Activated gamma-delta T cell treated with Interleukin-2 at 50 U/mL for 16 hours (primary cell): ENCODE results near the gene PSMD6.

Experiments used
- DNase-seq: peaks from one replicate; pipeline ENCODE4 v3.0.0-alpha.2; 2020

PSMD6 gene

DNA sequence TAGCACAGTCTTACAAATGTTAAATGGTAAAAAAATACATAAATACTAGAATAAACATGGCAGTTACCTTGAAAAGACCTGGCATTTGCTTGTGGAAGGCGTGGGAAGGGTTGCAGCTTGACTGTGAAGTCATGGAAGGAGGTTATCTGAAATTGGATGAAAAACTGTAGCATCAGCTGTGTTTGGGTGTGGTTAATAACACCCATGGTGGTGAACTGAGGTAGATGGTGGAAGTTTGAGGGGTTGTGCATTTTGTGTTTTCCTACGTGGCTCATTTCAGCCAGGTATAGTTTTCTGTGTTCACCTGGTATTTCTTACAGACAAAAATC is 46.5 kb downstream of the PSMD6 start:
- DNase-seq = no peak

DNA sequence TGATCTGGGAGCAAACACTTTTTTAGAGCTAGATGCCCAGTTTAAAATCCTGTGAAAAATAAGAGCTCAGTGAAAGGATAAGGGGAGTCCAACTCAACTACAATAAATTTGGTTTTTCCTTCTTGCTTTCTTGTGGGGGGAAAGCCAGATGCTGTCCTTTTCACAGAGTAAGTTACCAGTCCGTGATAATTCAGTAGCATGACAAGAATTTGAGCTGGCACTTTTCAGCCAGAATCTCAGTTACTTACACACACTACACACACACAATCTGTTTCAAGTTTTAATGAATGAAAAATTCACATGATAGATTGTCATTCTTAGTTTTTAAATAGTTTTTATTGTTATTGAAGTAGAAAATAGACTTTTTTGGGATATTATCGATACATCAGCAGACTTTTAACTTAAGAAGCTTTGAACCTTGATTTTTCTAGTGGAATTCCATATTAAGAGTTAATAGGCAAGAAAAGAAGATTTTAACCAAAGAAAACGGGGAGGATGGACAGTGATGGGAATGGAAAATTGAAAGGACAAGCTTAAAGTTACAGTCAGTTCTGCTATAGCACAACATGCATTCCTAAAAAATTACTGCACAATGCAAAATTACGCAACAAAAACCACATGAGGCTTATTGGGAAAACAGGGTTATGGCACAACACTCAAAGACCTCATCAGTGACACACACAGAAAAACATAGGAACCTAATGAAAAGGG is 47.0 kb downstream of the PSMD6 start:
- DNase-seq = no peak

DNA sequence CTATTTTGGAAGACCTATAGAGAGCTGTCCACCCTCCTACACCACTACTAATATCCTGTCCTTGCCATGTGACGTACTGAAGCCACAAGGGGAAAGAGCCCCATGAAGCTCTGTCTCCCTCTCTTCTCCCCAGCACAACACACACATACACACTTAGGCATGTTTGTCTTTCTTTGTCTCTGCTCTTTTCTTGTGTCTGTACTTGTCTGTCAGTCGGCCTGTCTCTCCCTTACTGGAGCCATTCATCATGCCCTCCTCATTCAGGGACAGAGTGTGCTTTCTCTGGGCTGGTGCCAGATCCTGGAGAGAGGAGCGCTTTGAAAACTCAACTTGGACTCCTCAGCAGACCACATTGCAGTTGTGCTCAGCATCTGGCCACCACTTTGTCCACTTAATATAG is 47.6 kb downstream of the PSMD6 start:
- DNase-seq = no peak

- DNase-seq = no peak
Observed at GRCh38 chr3:63974451-63974850, 48.8 kb downstream of the PSMD6 start.

- DNase-seq = no peak
Observed at GRCh38 chr3:63973406-63973805, 49.9 kb downstream of the PSMD6 start.

DNA sequence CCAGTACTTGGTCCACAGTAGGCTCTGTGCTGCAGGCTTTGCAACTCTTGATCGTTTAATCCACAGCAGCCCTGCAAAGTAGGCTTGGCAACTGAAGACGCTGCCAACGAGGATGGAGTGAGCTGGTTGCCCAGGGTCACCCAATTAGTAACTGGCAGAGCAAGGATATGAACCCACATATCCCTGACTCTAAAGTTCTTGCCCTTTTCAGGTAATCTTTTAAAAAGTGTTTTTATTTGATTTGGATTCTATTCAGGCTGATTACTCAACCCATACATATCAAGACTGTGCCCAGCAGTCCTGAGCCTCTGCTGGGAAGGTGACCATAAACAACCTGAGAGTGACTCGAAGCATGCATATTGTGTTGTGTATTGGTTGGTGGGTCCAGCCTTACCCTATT is 50.3 kb downstream of the PSMD6 start:
- DNase-seq = no peak

DNA sequence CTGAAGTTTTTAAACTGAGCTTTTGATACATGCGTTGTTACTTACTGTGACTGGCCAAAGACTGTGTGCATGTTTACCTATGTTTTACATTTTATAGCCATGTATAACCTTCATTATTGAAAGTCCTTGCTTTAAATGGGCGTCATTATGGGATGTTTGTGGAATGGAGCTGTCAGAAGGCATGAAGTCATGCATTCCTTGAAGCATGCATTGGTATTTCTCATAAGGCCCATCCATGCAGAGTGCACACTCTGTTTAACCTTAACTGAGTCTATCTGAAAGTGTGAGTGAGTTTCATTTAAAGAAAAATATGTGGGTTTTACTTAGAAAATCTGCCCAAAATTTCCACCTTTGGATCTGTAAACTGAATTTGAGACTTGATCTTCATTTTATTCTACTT is 51.1 kb downstream of the PSMD6 start:
- no peak for DNase-seq

GRCh38 chr3:63970631-63971475 is 52.4 kb downstream of the PSMD6 start:
- DNase-seq = no peak

- no peak for DNase-seq
Observed at GRCh38 chr3:63969876-63970275, 53.4 kb downstream of the PSMD6 start.

DNA sequence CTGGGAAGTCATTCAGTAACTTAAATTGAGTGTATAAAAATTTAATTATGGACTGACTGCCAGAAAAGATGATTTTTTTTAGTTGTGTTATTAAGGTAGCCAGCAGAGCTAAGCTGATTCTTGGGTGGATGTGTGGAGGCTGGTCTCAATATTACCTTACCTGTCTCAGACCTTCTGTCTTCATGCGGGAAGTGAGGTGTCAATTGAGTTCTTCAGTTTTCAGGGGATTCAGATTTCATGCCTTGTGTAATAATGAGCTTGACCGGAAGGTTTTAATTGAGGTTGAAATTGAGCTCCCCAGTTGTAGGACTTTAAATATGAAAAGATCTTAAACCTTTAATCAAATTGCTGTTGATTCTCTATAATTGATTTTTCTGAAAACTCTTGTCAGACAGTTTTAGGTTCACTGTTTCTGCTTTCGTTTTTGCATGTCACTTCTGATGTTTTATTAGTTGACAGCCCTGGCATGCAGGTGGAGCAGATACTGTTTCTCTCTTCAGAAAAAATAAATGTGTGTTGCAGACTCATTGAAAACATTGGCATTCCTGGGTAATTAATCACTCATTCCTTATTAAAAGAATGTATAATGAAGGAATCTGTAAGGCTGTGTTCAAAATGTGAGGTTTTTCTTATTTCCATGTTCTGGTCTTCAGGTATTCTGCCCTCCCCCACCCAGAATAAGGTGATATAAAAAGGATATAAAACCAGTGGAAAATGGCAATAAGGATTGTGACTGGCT is 54.5 kb downstream of the PSMD6 start:
- DNase-seq = no peak

GRCh38 chr3:63967675-63968611 is 55.4 kb downstream of the PSMD6 start:
- DNase-seq = peak; percentile 32

GRCh38 chr3:63966871-63967270 is 56.4 kb downstream of the PSMD6 start:
- DNase-seq = no peak

DNA sequence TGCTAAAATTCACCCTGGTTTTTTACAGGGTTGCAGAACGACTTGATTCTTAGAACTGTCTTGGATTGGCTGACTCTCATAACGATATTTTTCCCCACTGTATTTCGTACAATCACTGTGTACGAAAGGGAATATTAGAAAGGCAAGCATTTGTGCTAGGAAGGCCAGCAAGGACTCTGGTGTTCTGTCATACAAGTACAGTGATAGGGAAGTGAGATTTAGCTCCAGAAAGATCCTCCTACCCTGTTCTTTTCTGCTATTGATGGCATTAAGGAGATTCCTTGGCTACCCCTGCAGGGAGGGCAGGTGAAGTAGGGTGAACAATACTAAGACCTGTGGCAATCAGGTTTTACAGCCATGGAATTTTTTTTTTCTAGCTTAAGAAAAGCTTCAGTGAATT is 57.3 kb downstream of the PSMD6 start:
- DNase-seq = no peak

GRCh38 chr3:63964681-63965485 is 58.4 kb downstream of the PSMD6 start:
- DNase-seq = no peak

- no peak for DNase-seq
Observed at GRCh38 chr3:63963496-63963895, 59.8 kb downstream of the PSMD6 start.

DNA sequence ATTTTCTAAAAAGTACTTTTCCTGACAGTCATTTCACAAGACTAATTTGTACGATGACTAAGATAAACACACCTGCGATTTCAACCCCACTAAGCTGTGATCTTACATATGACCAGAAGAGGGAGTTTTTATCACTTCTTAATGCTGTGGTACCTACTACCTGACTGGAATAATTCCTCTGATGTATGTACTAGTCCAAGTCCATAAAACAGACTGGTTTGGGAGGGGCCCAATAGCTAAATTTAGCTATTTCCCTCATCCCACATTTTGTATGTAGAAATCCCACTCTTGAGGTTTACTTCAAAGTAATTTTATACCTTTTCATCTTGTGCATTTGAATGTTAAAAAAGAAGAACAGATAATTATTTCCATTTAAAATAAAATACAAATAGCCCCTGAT is 61.4 kb downstream of the PSMD6 start:
- DNase-seq = no peak
